GM19193 (cell line): ENCODE results near the gene HDDC2.

Source experiments
- POLR2A ChIP-seq: IDR thresholded peaks from 4 replicates; pipeline ENCODE4 v1.6.1; 2011; ENCODE audit not compliant: insufficient read depth, insufficient read length; ENCODE audit errors: extremely low read depth

The HDDC2 gene

DNA sequence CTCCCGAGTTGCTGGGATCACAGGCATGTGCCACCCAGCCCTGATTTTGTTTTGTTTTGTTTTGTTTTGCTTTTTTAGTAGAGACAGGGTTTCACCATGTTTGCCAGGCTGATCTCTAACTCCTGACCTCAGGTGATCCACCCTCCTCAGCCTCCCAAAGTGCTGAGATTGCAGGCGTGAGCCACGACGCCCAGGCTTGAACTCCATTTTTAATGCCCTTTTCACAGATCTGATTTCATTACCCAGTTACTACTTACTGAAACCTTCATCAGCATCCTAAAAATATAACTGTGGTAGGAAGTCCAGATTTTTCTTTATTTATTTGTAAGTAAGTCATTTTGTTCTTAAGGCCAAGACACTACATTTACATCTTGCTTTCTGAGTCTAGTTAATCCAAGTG is 64.0 kb downstream of the HDDC2 start:
- no peak for TF ChIP-seq POLR2A

DNA sequence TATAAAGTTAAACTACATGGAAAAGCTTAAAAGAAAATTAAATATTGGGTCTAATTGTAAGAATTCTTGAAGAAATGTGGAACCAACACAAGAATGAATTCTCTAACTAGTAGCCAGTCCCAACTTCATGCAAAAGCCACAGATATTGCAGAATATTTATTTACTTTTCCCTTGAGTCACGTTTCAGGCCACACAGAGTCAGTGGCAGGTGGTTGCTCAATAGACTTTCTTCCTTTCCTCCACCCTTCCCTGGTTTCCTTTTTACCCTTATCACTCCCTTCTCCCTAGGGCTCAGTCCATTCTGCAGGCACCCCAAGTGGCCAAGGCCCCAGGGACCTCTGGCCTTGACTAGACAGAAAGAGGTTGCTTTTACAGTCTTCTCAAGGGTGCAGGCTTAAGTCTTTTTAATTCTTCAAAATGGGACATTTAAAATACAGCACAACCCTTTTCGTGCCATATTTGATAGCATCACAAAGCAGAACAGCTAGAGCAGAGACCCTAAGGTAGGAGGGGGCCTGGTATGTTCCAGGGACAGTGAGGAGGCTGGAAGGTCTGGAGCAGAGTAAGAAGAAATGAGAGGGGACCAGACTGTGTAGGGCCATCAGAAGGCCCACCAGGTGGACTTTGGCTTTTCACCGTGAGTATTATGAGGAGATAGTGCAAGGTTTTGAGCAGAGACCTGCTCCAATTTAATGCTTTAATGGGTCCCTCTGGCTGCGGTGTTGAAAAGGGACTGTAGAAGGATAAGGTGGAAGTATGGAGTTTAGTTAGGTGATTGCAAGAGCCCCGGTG is 65.0 kb downstream of the HDDC2 start:
- TF ChIP-seq POLR2A: no peak

GRCh38 chr6:125233202-125233601 is 68.6 kb downstream of the HDDC2 start:
- no peak for TF ChIP-seq POLR2A

- no peak for TF ChIP-seq POLR2A
These were observed 69.3 kb downstream of the HDDC2 start for GRCh38 chr6:125232466-125232865.

- TF ChIP-seq POLR2A: no peak
These were observed 70.0 kb downstream of the HDDC2 start for GRCh38 chr6:125231574-125232343.

DNA sequence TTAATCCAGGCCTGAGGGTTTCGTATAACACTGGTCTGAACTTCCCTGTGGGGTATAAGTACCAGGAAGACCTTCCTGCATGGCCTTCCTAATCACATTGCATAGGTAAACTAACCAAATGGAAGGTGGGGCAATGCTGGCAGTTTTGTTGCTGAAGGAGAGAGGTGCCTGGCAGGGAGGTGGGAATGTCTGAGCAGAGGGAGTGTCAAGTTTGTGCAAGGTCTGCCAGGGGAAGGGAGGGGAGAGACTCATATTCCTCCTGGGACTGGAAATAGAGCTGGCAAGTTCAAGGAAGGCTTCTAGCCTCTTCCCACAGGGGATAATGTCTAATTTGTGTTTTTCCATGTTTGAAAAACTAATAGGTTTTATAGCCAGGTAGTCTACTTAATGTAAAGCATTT is 70.6 kb downstream of the HDDC2 start:
- TF ChIP-seq POLR2A: no peak

GRCh38 chr6:125230674-125231073 is 71.1 kb downstream of the HDDC2 start:
- no peak for TF ChIP-seq POLR2A

- TF ChIP-seq POLR2A: no peak
These were observed 72.7 kb downstream of the HDDC2 start for GRCh38 chr6:125228981-125229479.

GRCh38 chr6:125227244-125227643 is 74.5 kb downstream of the HDDC2 start:
- TF ChIP-seq POLR2A: no peak
